G401 (cell line): Measurements from ENCODE around the gene NACC2. TPM values are rescaled to one million over a fixed set of nuclear protein-coding genes. Genes with fewer than 3 reads are reported as not detected.
"Not testable (repeated sequence)": the region's sequence is repeated elsewhere in the genome, so short reads cannot be mapped to it uniquely, and the experiment has no call there.

Experiments used
- DNase-seq: peaks from one replicate; pipeline ENCODE4 v3.0.0-alpha.2; 2015; ENCODE audit warnings: low spot score
- in situ Hi-C: cut with HindIII; loops from 2 replicates; pipeline ENCODE4 v1.10.0; 2016; ENCODE audit warnings: low sequenced_read_pairs, mixed read lengths
- total RNA-seq: library from RNA; depleted of rRNA; stranded (reverse); fragments of >200 nt; shearing (Covaris generic); gene quantifications from 2 replicates; pipeline ENCODE4 v1.2.3, GENCODE V29; 2014

Gene NACC2
- total RNA-seq, 1 experiment from 2014 or later = 12.8 TPM

DNA sequence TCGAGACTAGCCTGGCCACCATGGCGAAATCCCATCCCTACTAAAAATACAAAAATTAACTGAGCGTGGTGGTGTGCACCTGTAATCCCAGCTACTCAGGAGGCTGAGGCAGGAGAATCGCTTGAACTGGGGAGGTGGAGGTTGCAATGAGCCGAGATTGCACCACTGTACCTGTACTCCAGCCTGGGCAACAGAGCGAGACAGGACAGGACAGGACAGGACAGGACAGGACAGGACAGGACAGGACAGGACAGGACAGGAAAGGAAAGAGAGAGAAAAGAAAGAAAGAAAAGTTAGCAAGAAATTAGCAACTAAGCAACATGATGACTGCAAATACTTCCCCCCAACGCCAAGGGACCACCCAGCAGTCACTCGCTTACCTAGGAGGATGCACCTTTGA, 33.2 kb downstream of the NACC2 start:
- DNase-seq, in situ Hi-C loops: not testable (repeated sequence)

- in situ Hi-C loops = no loop called here
- DNase-seq = no peak
Observed at GRCh38 chr9:136061405-136061804, 33.7 kb downstream of the NACC2 start.

DNA sequence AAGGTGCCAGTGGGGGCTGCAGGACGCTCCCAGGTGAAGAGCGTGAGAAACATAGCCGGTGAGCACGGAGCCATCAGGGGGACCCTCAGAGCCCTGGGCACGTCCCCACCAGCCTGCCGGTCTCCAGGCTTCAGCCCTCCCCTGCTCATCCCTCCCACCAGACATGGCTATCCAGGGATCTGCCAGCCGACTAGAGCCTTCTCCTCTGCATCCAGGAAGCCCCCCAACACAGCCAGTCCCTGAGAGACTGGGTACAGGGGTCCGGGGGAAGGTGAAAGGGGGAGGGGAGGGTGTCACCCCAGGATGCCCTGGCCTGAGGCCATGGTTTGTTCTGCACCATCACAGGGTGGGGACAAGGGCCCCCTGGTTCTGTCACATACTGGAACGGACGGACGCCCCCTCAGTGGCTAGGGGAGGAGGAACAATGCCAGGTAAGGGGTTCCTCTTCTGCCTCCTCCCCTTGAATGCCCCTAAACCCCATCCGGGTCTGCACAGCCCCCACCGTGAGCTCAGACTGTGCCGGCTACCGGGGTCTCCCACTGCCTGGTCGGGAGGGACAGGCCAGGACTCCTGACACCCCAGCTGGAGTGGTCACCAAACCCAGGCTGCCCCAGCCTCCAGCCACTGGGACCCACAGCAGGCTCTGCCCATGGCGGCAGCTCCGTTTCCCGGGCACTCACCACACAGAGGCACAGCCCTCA, 34.3 kb downstream of the NACC2 start:
- DNase-seq = no peak
- in situ Hi-C loops = no loop called here

DNA sequence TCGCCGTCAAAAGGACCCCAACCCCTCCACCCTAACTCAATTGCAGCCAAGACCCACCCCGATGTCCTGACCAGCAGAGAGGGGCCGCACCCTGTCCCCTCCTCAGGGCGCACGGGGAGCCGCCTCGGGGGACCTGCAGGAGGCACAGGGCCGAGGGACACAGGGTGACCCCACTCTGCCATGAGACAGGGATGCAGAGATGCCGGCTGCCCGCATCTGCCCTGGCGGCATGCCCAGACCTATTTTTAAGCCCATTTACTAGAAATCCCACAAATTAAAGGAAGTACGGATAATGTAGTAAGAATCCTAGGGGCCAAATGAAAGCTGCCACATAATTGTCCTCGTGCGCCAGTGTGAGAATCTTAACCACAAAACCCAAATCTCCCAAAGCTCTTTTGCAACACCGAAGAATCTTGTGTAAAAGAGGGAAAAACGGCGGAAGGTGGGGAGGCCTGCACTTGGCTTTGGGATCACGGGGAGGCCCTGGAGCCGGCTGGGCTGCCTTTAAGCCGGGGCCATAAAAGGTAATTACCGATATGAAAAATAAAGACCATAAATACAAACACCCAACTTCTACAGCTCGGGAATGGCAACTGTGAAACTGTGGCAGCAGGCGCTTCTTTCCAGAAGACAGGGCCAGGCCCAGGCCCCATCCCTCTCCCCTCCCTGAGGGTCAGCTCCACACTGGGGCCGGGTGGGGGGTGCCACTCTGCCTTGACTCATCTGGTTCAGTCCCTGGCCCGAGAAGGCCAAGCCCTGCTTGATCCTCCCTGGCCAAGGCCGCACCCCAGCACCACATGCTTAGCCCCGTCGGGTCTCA, 35.0 kb downstream of the NACC2 start:
- DNase-seq = no peak
- in situ Hi-C loops = no loop called here

- no peak for DNase-seq
- in situ Hi-C loops = no loop called here
Observed at GRCh38 chr9:136059321-136059791, 35.7 kb downstream of the NACC2 start.

DNA sequence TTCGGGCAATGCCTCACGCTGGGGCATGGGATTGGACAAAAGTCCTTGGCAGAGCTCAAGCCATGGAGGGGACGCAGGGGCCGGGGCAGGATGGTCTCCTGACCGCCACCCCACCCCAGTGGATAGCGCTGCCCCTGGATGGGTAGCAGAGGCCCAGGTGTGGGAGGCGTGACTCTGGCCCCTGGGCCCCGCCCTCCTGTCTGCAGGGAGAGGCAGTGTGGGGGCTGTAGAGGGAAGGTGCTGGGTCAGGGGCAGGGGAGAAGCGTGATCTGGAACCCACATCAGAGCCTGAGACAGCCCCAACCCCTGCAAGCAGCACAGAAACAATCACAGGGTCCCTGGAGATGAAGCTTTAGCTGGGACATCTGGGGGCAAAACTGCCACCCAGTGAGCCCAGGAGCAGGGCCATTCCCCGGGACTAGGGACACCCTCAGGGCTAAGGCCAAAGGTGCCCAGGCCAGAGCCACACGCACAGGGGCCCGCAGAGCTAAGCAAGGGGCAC, 36.2 kb downstream of the NACC2 start:
- in situ Hi-C loops = no loop called here
- DNase-seq = no peak

- no peak for DNase-seq
- in situ Hi-C loops = no loop called here
Observed at GRCh38 chr9:136058084-136058483, 37.0 kb downstream of the NACC2 start.

DNA sequence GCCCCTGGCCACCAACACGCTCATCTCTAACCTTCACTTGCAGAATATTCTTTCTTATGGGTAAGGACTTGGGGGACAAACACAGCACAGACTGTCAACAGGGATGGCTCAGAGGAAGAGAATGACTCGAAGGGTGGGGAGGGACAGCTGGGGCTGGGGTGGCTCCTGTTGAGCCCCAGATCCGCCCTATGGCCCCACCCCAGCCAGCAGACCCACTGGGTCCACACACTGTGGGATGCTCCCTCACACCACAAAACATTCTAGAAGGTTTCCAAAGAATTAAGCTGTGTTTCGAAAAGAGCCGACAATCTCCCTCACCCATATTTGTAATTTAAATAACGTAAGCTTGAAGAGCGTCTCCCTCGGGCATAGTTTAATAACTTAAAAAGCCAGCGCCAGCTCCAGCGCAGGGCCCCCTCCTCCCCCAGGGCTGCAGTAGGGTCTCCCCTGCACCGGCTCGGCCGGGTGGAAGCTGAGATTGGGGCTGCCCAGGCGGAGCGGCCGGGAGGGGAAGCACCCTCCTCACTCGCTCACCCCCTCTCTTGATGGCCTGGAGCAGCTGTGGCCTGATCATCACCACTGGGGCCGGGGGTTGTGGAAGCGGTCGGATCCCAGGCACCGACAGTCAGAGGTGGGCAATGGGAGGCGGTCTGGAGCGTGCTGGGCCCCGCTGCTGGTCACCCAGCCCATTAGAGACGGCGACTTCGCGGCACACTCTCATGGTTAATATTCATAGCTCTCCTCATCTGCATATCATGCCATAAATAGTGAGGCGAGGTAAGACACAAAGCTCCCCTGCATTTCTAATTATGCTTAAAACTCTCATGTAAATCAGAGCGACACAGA, 37.6 kb downstream of the NACC2 start:
- in situ Hi-C loops = no loop called here
- no peak for DNase-seq

GRCh38 chr9:136056546-136057235, 38.4 kb downstream of the NACC2 start:
- in situ Hi-C loops = no loop called here

GRCh38 chr9:136055715-136056545, 39.2 kb downstream of the NACC2 start:
- no peak for DNase-seq
- in situ Hi-C loops = no loop called here

More at GRCh38 chr9:136056546-136057235, 38.4 kb downstream of the NACC2 start:
- DNase-seq = no peak

DNA sequence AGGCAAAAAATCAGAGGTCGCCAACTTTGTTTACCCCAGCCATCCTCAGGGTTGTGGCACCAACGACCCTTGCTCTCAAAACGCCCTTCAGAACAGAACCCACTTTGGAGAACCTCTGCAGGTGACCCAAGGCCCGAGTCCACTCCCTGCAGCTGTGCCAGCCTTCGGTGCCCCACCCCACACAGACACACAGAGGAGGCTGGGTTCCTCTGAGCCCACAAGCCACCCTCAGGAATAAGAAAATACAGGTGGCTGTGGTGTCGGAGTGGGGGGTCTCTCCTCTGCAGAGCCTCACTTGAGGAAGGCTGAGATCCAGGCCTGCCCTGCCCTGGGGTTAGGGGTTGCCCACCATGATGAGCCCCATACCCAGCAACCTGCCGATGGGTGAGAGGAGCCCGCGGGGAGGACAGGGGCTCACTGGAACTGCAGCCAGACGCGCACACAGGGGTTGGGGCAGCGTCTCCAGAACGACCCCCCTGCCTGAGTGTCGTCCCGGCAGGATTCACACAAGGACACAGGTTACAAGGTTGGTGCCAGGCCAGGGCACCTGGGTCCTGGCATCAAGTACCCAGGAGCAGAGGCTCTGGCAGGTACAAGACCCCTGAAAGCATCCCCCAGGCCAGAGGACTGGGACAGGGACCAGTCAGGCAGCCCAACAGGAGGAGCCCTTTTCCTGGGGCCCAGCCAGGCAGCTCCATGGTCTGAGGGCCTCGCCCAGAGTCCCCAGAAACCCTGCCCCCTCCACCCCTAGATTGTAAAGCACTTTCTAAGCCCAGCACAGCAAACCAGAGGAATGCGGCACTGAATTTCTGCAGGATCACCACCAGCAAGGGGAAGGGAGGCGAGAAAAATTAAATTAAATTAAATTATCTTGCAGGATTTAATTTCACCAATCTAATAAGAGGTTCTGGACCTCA, 40.0 kb downstream of the NACC2 start:
- no peak for DNase-seq
- in situ Hi-C loops = no loop called here

GRCh38 chr9:136054146-136054545, 40.9 kb downstream of the NACC2 start:
- in situ Hi-C loops = no loop called here

GRCh38 chr9:136053757-136054142, 41.3 kb downstream of the NACC2 start:
- no peak for DNase-seq
- in situ Hi-C loops = no loop called here

More at GRCh38 chr9:136054146-136054545, 40.9 kb downstream of the NACC2 start:
- no peak for DNase-seq

DNA sequence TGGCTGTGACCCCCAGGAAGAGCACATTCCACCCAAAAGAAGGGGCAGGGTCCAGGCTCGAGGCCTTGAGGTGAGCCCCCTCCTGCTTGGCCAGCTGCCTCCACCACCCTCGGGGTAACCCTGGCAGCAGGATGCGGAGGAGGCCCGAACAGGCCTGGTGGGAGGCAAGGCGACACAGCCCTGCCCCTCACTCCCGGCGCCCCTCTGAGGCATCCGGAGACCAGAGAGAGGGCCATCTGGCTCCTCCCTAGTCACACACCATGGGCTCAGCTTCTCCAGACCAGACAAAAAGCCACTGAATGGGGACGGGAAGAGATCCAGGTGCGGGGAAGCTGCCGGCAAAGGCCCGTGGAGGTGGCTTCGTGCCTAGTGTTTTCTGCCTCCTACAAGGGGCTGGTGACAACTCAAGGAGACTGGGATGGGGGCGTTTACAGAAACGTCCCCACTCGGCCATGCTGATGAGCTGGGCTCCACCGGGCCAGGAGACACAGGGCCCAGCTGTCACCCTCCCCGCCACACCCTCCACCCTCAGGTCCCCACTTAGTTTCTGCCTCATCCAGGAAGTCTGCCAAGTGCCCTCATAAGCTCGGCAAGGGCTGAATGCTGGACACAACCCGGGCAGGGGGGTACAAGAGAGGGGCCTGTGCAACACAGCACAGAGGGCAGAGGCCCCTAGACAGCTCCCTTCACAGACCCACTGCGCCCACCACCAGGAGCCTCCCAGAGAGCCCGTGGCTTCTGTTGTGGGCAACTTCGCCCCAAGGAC, 41.9 kb downstream of the NACC2 start:
- peak; percentile 77 for DNase-seq
- in situ Hi-C loops = no loop called here

DNA sequence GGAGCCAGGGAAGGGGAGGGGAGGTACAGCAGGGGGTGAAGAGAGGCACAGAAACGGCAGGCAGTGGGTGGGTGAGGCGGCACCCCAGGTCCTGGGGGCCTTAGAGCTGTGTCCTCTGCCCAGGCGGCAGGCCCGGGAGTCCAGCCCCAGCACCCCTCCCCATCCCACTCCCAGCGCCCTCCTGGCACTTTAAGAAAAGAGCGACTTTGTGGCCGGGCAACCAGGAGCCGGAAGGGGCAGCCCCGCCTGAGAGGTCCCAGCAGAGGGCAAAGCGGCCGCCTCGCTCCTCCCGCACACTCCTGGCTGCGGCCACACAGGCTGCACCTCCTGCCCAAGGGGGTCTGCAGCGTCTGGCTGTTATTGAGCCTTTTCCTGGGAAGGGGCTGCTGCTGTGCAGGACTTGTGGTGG, 42.6 kb downstream of the NACC2 start:
- in situ Hi-C loops = no loop called here
- DNase-seq = peak; percentile 40

GRCh38 chr9:136051837-136052471, 43.1 kb downstream of the NACC2 start:
- DNase-seq = peak; percentile 68
- in situ Hi-C loops = no loop called here
